SU-DHL-6 (cell line): ENCODE measurements around the gene TGFA.

Source experiments
- CTCF ChIP-seq: fragments of 200-600 bp; sonication (generic); IDR thresholded peaks from one replicate; pipeline ENCODE4 v1.5.1; 2017; ENCODE audit warnings: antibody characterized with exemption, mild to moderate bottlenecking, low read length, moderate library complexity; ENCODE audit not compliant: insufficient read depth, poor library complexity, severe bottlenecking
- EZH2phosphoT487 ChIP-seq: fragments of 200-600 bp; sonication (generic), shearing (Covaris generic); conservative IDR thresholded peaks from 2 replicates; pipeline ENCODE4 v1.6.1; 2018; ENCODE audit warnings: mild to moderate bottlenecking, antibody characterized with exemption, low read length, moderate library complexity, mixed read lengths

GRCh38 chr2:70546376-70546775 lies 7.2 kb downstream of the TGFA start:
- TF ChIP-seq CTCF: no peak
- no peak for TF ChIP-seq EZH2phosphoT487
